ENCODE measurements around the gene HMGN1. TPM values are rescaled to one million over a fixed set of nuclear protein-coding genes. Genes with fewer than 3 reads are reported as not detected.

Gene HMGN1
- total RNA-seq, 2 donors from 2014 or later, result 97.2 to 153 TPM

DNA sequence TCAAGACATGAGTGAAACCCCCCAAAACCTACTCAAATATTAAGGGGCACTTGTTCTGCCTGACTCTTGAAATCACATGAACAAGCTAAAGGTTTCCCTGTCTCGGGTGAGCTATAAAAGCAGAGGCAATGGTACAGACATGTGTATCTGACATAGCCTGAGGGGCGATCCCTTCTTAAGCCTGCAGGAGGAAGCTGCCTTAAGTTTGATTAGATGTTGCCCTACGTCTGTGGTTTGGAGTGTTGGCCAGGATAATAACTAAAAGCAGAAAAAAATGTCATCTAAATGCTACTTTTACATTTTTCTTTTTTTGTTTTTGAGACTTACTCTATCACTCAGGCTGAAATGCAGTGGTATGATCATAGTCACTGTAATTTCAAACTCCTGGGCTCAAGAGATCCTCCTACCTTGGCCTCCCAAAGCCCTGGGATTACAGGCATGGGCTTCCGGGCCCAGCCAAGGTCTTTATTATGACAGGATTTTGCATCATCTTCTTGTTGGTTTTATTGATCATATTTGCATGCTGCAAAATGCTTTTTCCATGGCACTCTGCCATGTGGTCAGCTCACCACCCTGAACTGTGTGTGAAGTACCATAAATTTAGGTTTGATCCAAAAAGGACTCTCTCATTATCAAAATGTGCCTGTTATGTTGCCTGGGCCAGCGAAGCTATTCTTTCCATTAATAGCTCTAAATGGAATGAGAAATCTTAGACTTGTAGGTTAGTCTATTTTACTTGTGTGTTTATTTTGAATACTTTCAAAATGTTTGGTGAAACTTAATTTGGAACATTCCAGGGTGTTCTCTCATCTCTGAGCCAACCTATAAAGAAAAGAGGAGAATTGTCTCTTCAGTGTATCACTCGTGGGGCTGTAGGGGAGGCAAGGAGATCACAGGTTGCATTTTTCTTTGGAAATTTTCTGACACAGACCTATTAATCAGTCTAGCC, 15.0 kb upstream of the HMGN1 start:
- H3K27me3 ChIP-seq, result no peaks in the 10 kb centered on the region
- WGBS, 2 donors, result 67 to 88% methylated on average over 6 of the region's 6 CpGs
- no peak overlapping the region for H3K27ac ChIP-seq
- ATAC-seq (no peak), DNase-seq (no peak)
- TF ChIP-seq, protein P1, sequence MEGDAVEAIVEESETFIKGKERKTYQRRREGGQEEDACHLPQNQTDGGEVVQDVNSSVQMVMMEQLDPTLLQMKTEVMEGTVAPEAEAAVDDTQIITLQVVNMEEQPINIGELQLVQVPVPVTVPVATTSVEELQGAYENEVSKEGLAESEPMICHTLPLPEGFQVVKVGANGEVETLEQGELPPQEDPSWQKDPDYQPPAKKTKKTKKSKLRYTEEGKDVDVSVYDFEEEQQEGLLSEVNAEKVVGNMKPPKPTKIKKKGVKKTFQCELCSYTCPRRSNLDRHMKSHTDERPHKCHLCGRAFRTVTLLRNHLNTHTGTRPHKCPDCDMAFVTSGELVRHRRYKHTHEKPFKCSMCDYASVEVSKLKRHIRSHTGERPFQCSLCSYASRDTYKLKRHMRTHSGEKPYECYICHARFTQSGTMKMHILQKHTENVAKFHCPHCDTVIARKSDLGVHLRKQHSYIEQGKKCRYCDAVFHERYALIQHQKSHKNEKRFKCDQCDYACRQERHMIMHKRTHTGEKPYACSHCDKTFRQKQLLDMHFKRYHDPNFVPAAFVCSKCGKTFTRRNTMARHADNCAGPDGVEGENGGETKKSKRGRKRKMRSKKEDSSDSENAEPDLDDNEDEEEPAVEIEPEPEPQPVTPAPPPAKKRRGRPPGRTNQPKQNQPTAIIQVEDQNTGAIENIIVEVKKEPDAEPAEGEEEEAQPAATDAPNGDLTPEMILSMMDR (IDR thresholded peaks at IDR 0.05), result no peak
- TF ChIP-seq POLR2A (IDR thresholded peaks at IDR 0.05), result no peak
- H3K36me3 ChIP-seq (replicated peaks in 1 of 2; ENCODE audit: insufficient read depth in 1 of 2, low read depth in 2 of 2), result no peaks in the 10 kb centered on the region
- no peaks in the 10 kb centered on the region for H3K4me1 ChIP-seq
- H3K9me3 ChIP-seq, result no peaks in the 10 kb centered on the region
- no peak overlapping the region for H3K4me3 ChIP-seq
- intact Hi-C loops (cut with DNase I), result no loop called here

DNA sequence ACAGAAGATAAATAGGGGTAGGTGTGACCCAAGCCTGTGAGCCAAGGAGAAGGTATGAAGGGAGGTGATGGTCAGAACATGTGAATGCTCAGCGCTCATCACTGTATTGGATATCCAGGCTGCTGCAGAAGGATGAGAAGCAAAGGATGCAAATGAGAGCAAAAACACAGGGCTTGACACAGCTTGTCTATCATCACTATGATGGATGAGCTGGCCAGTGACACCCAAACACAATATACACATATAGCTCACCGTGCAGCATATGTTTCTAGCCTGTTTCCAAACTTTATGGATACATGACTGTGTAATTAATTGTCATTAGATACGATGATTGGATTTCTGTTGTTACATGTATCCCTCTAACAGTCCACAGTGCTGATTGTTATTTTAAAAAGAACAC, 13.8 kb upstream of the HMGN1 start:
- Histone ChIP-seq H3K4me3 (no peak overlapping the region), H3K27me3 (no peaks in the 10 kb centered on the region), H3K9me3 (no peaks in the 10 kb centered on the region), H3K36me3 (replicated peaks in 1 of 2; ENCODE audit: insufficient read depth in 1 of 2, low read depth in 2 of 2) (no peaks in the 10 kb centered on the region), H3K27ac (no peak overlapping the region), H3K4me1 (no peaks in the 10 kb centered on the region)
- ATAC-seq (no peak), DNase-seq (no peak)
- no peak for TF ChIP-seq POLR2A (IDR thresholded peaks at IDR 0.05)
- TF ChIP-seq, protein P1 (IDR thresholded peaks at IDR 0.05), result no peak
- intact Hi-C loops (cut with DNase I), result no loop called here
- 82% methylated on average over 3 of the region's 3 CpGs for WGBS, 2 donors

DNA sequence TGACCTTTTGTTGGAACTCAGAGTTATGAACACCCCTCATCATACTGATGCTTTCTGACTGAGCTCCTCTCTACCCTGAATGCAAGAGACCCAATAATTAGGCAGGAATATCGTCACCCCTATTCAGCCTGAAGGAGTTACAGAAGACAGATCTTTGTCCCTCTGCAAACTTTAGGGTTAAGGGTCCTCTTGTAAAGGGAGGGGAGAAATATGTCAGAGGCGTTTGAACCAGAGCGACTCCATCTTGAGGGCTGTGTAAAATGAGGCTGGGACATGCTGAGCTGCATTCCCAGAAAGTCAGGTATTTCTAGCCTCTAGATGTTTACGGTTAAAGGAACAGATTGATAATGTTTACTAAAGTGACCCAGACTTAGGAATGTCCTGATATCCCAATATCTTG, 10.5 kb upstream of the HMGN1 start:
- TF ChIP-seq POLR2A (IDR thresholded peaks at IDR 0.05), result no peak
- no peak for ATAC-seq

DNA sequence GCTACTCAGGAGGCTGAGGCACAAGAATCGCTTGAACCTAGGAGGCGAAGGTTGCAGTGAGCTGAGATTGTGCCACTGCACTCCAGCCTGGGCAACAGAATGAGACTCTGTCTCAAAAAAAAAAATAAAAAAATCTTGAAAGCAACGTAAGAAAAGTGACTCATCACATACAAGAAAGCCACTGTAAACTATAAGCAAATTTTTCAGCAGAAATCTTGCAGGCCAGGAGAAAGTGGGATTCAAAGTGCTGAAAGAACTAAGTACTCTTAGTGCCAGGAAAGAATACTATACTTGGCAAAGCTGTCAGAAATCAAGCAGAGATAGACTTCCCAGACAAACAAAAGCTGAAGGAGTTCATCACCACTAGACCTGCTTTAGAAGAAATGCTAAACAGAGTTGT, 4.4 kb upstream of the HMGN1 start:
- no peak overlapping the region for H3K27ac ChIP-seq
- peaks cover 9% of the 10 kb centered on the region for H3K4me1 ChIP-seq
- intact Hi-C loops (cut with DNase I), result no loop called here
- no peak for DNase-seq
- no peaks in the 10 kb centered on the region for H3K36me3 ChIP-seq (replicated peaks in 1 of 2; ENCODE audit: insufficient read depth in 1 of 2, low read depth in 2 of 2)
- H3K27me3 ChIP-seq, result no peaks in the 10 kb centered on the region
- ATAC-seq, result no peak
- 79 to 83% methylated on average over 3 of the region's 3 CpGs for WGBS, 2 donors
- TF ChIP-seq, protein P1 (IDR thresholded peaks at IDR 0.05), result no peak
- TF ChIP-seq POLR2A (IDR thresholded peaks at IDR 0.05), result no peak
- H3K4me3 ChIP-seq, result no peak overlapping the region
- no peaks in the 10 kb centered on the region for H3K9me3 ChIP-seq

More for the DNA sequence above, 10.5 kb upstream of the HMGN1 start:
- no peaks in the 10 kb centered on the region for H3K36me3 ChIP-seq (replicated peaks in 1 of 2; ENCODE audit: insufficient read depth in 1 of 2, low read depth in 2 of 2)
- H3K9me3 ChIP-seq, result no peaks in the 10 kb centered on the region
- no peaks in the 10 kb centered on the region for H3K4me1 ChIP-seq
- no peak for DNase-seq
- intact Hi-C loops (cut with DNase I), result no loop called here
- no peaks in the 10 kb centered on the region for H3K27me3 ChIP-seq
- WGBS, 2 donors, result 51 to 57% methylated on average over 4 of the region's 4 CpGs
- no peak overlapping the region for H3K27ac ChIP-seq
- no peak overlapping the region for H3K4me3 ChIP-seq

DNA sequence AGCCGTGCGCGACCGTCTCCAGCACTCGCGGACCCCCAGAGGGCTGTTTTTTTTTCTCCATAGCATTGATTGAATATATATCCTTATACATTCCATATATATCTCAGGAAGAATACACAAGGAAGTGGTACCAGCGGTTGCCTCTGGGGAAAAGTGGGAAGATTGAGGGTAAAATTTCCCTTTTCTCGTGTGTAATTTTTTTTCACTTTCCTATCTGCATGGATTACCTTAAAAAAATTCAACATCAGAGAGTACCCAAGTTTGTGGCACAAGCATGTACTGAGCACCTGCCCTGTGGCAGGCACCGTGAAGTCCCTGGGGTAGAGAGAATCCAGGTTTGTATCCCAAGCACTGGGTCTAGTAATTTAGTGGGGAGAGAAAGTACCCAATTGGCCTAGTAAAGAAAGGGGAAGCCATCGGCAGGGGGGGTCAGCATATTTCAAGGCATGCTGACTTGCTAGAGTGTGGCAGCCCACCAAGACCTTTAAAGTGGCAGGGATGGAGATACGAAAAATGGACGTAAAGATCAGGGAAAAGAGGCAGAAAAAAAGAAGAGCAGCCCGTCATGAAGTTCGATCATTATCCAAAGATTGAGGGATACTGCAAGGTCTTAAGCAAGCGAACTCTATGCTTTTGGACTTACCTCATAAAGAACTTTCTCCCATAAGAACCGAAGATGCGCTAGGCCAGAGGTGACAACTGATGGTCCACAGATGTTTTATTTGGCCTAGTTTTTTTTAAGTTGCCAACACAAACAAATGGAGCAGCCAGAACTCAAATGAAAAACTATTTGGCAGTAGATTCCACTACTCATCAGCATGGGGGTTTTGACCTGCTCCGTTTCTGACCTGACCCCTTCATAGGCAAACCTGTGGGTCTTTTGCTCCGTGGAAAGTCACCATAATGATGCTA, 1.5 kb upstream of the HMGN1 start:
- H3K27me3 ChIP-seq, result no peaks in the 10 kb centered on the region
- peak overlapping the region; percentile 91 to 96 (median 93) for H3K27ac ChIP-seq
- H3K9me3 ChIP-seq, result no peaks in the 10 kb centered on the region
- H3K36me3 ChIP-seq (replicated peaks in 1 of 2; ENCODE audit: insufficient read depth in 1 of 2, low read depth in 2 of 2), result no peaks in the 10 kb centered on the region
- 63 to 70% methylated on average over 19 of the region's 19 CpGs for WGBS, 2 donors
- H3K4me1 ChIP-seq, result peaks cover 27% of the 10 kb centered on the region
- DNase-seq, result no peak
- no peak overlapping the region for H3K4me3 ChIP-seq
- intact Hi-C loops (cut with DNase I), result no loop called here
- ATAC-seq, result no peak
- TF ChIP-seq, protein P1 (IDR thresholded peaks at IDR 0.05), result no peak
- TF ChIP-seq POLR2A (IDR thresholded peaks at IDR 0.05), result no peak

Data from body of pancreas (tissue), 4 donors.